ENCODE data around the gene GPR155.

The GPR155 gene

DNA sequence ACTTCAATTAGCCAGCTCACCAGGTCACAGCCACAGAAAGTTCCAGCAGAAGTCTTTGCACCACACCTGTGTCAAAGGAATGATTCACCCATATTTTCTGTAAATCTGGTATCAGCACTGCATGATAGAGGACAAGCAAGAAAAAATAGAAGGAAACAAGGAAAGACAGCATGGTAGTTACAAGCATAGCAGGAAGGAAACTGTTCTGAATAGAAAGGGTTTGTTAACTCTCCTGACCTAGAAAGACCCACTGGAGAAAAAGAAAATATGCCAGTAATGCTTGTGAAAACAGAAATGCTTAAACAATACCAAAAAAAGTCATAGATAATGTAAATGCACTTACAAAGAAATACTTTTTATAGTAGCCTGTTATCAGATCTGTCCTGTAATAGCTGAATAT, 50.5 kb downstream of the GPR155 start:
- no peak overlapping the region for H2AFZ ChIP-seq (ENCODE audit: low read depth, low read length)
- no peaks in the 10 kb centered on the region for H3K9me3 ChIP-seq (ENCODE audit: insufficient read depth, low read length, severe bottlenecking)
- H3K9ac ChIP-seq (ENCODE audit: low read depth, low read length) = no peak overlapping the region
- no peaks in the 10 kb centered on the region for H3K79me2 ChIP-seq (ENCODE audit: insufficient read depth, low read length)
- no peaks in the 10 kb centered on the region for H3K4me1 ChIP-seq (ENCODE audit: insufficient read depth, low read length)
- H4K20me1 ChIP-seq (ENCODE audit: insufficient read depth, low read length) = no peaks in the 10 kb centered on the region
- H3K27me3 ChIP-seq (ENCODE audit: insufficient read depth, low read length, poor library complexity) = no peaks in the 10 kb centered on the region
- ATAC-seq (ENCODE audit: insufficient read depth, low read depth) = no peak
- no peak overlapping the region for H3K4me3 ChIP-seq (ENCODE audit: low read depth in 1 of 2, low read length in 2 of 2)
- H3K36me3 ChIP-seq (ENCODE audit: insufficient read depth, low read length) = 0 out of 2 replicates have a peak, but pooled peaks cover 6% of the 10 kb centered on the region
- H3K4me2 ChIP-seq (ENCODE audit: insufficient read depth, low read length) = no peak overlapping the region
- no peak for DNase-seq
- TF ChIP-seq EZH2 (IDR thresholded peaks at IDR 0.05; ENCODE audit: borderline replicate concordance, low read depth, low read length, severe bottlenecking) (no peak), CTCF (IDR thresholded peaks at IDR 0.05; ENCODE audit: borderline replicate concordance, extremely low read depth, low read length, poor library complexity, severe bottlenecking) (no peak)
- no peak overlapping the region for H3K27ac ChIP-seq (ENCODE audit: low read length)

DNA sequence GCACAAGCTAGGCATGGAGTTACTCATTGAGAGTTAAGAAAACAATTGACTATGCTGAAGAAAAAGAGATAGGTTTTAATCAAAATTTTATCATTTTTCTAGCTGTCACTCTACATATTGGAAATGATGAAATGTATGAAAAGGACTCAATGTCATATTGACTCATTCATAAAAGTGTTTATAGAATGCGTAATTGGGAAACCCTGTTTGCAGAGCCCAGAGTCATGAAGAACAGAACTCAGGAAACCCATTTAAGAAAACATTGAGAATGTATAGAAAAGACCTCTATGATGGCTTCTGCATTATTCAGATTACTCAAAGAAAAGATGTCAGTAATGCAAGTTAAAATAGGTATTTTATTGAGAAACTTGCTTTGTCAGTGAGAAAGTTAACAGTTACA, 54.9 kb downstream of the GPR155 start:
- no peak for TF ChIP-seq CTCF (IDR thresholded peaks at IDR 0.05; ENCODE audit: borderline replicate concordance, extremely low read depth, low read length, poor library complexity, severe bottlenecking)
- TF ChIP-seq EZH2 (IDR thresholded peaks at IDR 0.05; ENCODE audit: borderline replicate concordance, low read depth, low read length, severe bottlenecking) = no peak
- Histone ChIP-seq H2AFZ (ENCODE audit: low read depth, low read length) (no peak overlapping the region), H3K4me2 (ENCODE audit: insufficient read depth, low read length) (no peak overlapping the region), H3K79me2 (ENCODE audit: insufficient read depth, low read length) (no peaks in the 10 kb centered on the region), H3K4me1 (ENCODE audit: insufficient read depth, low read length) (no peaks in the 10 kb centered on the region), H3K36me3 (ENCODE audit: insufficient read depth, low read length) (peaks cover 20% of the 10 kb centered on the region; the same call in 1 of the 2 replicates), H3K27ac (ENCODE audit: low read length) (no peak overlapping the region), H3K9ac (ENCODE audit: low read depth, low read length) (no peak overlapping the region), H3K4me3 (ENCODE audit: low read depth in 1 of 2, low read length in 2 of 2) (no peak overlapping the region), H3K9me3 (ENCODE audit: insufficient read depth, low read length, severe bottlenecking) (no peaks in the 10 kb centered on the region), H4K20me1 (ENCODE audit: insufficient read depth, low read length) (no peaks in the 10 kb centered on the region), H3K27me3 (ENCODE audit: insufficient read depth, low read length, poor library complexity) (no peaks in the 10 kb centered on the region)
- ATAC-seq (ENCODE audit: insufficient read depth, low read depth) = no peak
- no peak for DNase-seq

GRCh38 chr2:174430066-174430465, 56.8 kb downstream of the GPR155 start:
- Histone ChIP-seq H3K27ac (ENCODE audit: low read length) (no peak overlapping the region), H2AFZ (ENCODE audit: low read depth, low read length) (no peak overlapping the region), H3K9me3 (ENCODE audit: insufficient read depth, low read length, severe bottlenecking) (no peaks in the 10 kb centered on the region), H3K27me3 (ENCODE audit: insufficient read depth, low read length, poor library complexity) (no peaks in the 10 kb centered on the region), H3K4me1 (ENCODE audit: insufficient read depth, low read length) (no peaks in the 10 kb centered on the region), H3K4me3 (ENCODE audit: low read depth in 1 of 2, low read length in 2 of 2) (no peak overlapping the region), H3K79me2 (ENCODE audit: insufficient read depth, low read length) (no peaks in the 10 kb centered on the region), H3K9ac (ENCODE audit: low read depth, low read length) (no peak overlapping the region), H3K4me2 (ENCODE audit: insufficient read depth, low read length) (no peak overlapping the region), H3K36me3 (ENCODE audit: insufficient read depth, low read length) (peaks cover 14% of the 10 kb centered on the region; the same call in 1 of the 2 replicates), H4K20me1 (ENCODE audit: insufficient read depth, low read length) (no peaks in the 10 kb centered on the region)
- ATAC-seq (ENCODE audit: insufficient read depth, low read depth) = no peak
- DNase-seq = no peak
- TF ChIP-seq CTCF (IDR thresholded peaks at IDR 0.05; ENCODE audit: borderline replicate concordance, extremely low read depth, low read length, poor library complexity, severe bottlenecking) (no peak), EZH2 (IDR thresholded peaks at IDR 0.05; ENCODE audit: borderline replicate concordance, low read depth, low read length, severe bottlenecking) (no peak)

GRCh38 chr2:174428214-174428613, 58.6 kb downstream of the GPR155 start:
- TF ChIP-seq EZH2 (IDR thresholded peaks at IDR 0.05; ENCODE audit: borderline replicate concordance, low read depth, low read length, severe bottlenecking) (no peak), CTCF (IDR thresholded peaks at IDR 0.05; ENCODE audit: borderline replicate concordance, extremely low read depth, low read length, poor library complexity, severe bottlenecking) (no peak)
- Histone ChIP-seq H3K4me3 (ENCODE audit: low read depth in 1 of 2, low read length in 2 of 2) (no peak overlapping the region), H3K9ac (ENCODE audit: low read depth, low read length) (no peak overlapping the region), H3K9me3 (ENCODE audit: insufficient read depth, low read length, severe bottlenecking) (no peaks in the 10 kb centered on the region), H3K4me1 (ENCODE audit: insufficient read depth, low read length) (no peaks in the 10 kb centered on the region), H3K4me2 (ENCODE audit: insufficient read depth, low read length) (no peak overlapping the region), H3K36me3 (ENCODE audit: insufficient read depth, low read length) (peaks cover 24% of the 10 kb centered on the region; the same call in 1 of the 2 replicates), H4K20me1 (ENCODE audit: insufficient read depth, low read length) (no peaks in the 10 kb centered on the region), H3K27ac (ENCODE audit: low read length) (no peak overlapping the region), H3K27me3 (ENCODE audit: insufficient read depth, low read length, poor library complexity) (no peaks in the 10 kb centered on the region), H2AFZ (ENCODE audit: low read depth, low read length) (no peak overlapping the region), H3K79me2 (ENCODE audit: insufficient read depth, low read length) (no peaks in the 10 kb centered on the region)
- ATAC-seq (ENCODE audit: insufficient read depth, low read depth) (no peak), DNase-seq (no peak)

Data from DND-41 (cell line).